BLaER1 (cell line): ENCODE measurements around the gene AP3S2.

Source experiments
- H3K27ac ChIP-seq: shearing (Covaris generic); formaldehyde crosslinking; 2 replicates; pipeline ENCODE4 v1.8.1; 2022
- H3K27me3 ChIP-seq: shearing (Covaris generic); formaldehyde crosslinking; 2 replicates; pipeline ENCODE4 v1.8.1; 2022
- H3K36me3 ChIP-seq: shearing (Covaris generic); formaldehyde crosslinking; 2 replicates; pipeline ENCODE4 v1.8.1; 2022
- H3K4me1 ChIP-seq: shearing (Covaris generic); formaldehyde crosslinking; 2 replicates; pipeline ENCODE4 v1.8.1; 2022
- H3K4me2 ChIP-seq: shearing (Covaris generic); formaldehyde crosslinking; 2 replicates; pipeline ENCODE4 v1.8.1; 2022
- H3K4me3 ChIP-seq: shearing (Covaris generic); formaldehyde crosslinking; 2 replicates; pipeline ENCODE4 v1.8.1; 2022
- H3K9ac ChIP-seq: shearing (Covaris generic); formaldehyde crosslinking; 2 replicates; pipeline ENCODE4 v1.8.1; 2022
- H3K9me3 ChIP-seq: shearing (Covaris generic); formaldehyde crosslinking; 2 replicates; pipeline ENCODE4 v1.8.1; 2022
- H4K20me1 ChIP-seq: shearing (Covaris generic); formaldehyde crosslinking; 2 replicates; pipeline ENCODE4 v1.8.1; 2022
- Cebpa-rat ChIP-seq: shearing (Covaris generic); IDR thresholded peaks from 2 replicates; pipeline ENCODE4 v1.8.1; 2022

Gene AP3S2

DNA sequence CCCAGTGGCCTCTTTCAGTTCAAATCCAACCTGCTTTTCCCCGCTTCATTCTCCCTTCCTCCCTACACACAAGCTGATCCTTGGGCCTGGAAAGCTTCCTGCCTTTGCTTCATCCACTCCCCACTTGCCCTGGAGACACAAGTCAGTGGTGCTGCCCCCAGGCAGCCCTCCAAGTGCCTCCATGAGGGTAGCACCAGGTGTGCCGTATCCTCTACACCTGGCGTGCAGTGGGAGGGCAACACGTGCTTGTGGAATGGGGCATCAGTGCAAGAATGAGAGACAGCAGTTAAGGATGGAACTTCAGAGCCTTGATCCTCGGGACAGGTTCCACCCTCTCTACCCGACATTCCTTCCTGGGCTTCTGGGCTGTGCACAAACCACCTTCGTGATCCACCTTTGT, 83.0 kb downstream of the AP3S2 start:
- H3K4me2 ChIP-seq: no peak overlapping the region

DNA sequence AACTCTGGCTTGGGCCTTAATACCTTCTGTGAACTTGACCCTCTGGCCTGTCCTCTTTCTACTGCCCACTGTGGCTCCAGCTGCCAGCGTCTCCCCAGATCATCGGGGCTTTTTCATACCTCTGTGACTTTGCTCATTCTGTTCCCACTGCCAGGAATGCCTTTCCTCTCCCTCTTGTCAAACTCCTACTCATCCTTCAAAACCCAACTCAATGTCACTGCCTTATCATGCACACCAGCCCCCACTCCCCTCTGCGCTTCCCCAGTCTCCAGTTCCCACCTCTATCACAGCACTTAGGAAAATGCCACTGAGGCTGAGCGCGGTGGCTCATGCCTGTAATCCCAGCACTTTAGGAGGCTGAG, 84.0 kb downstream of the AP3S2 start:
- H4K20me1 ChIP-seq: peaks cover 10% of the 10 kb centered on the region
- H3K27ac ChIP-seq: no peak overlapping the region
- H3K36me3 ChIP-seq: no peaks in the 10 kb centered on the region
- peaks cover 23% of the 10 kb centered on the region for H3K27me3 ChIP-seq
- H3K9me3 ChIP-seq: no peaks in the 10 kb centered on the region
- H3K4me3 ChIP-seq: no peak overlapping the region
- H3K4me1 ChIP-seq: peaks cover 22% of the 10 kb centered on the region
- H3K4me2 ChIP-seq: no peak overlapping the region
- TF ChIP-seq Cebpa-rat: no peak
- H3K9ac ChIP-seq: no peak overlapping the region

More for the DNA sequence above, 83.0 kb downstream of the AP3S2 start:
- Histone ChIP-seq H3K27me3 (peaks cover 29% of the 10 kb centered on the region), H3K36me3 (no peaks in the 10 kb centered on the region), H4K20me1 (peaks cover 10% of the 10 kb centered on the region), H3K9me3 (peaks cover 4% of the 10 kb centered on the region), H3K27ac (no peak overlapping the region), H3K4me3 (no peak overlapping the region), H3K9ac (no peak overlapping the region), H3K4me1 (peaks cover 30% of the 10 kb centered on the region)
- no peak for TF ChIP-seq Cebpa-rat

DNA sequence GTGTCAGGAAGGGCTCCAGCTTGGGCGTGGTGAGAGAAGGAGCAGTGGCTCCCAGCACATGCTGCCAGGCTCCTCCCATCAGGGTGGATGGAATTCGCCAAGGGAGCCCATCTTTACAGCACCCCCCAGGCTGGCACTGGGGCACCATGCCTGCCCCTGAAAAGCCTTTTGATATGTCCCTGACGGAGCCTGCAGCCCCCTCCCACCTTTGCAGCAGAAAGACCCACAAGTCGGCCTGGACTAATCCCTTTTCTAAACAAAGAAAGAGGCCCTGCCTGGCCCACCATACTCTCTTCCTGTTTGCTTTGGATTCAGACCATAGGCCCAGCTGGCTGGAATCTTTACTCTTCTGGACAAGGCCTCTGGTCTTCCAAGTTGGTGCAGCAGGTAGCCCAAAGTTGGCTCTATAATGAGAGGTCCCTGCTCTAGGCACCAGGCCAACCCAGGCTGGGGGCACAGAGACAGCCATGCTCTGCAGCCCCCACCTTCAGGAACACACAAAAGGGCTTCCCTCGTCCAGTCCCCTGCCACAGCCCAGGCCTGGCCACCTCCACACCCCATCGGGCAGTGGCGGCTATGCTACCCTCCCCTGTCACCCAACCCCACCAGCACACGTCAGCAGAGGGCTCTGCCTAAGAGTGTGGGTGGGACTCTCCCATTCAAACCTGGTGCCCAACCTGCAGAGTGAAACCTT, 84.6 kb downstream of the AP3S2 start:
- no peaks in the 10 kb centered on the region for H3K9me3 ChIP-seq
- no peak overlapping the region for H3K27ac ChIP-seq
- TF ChIP-seq Cebpa-rat: no peak
- H3K27me3 ChIP-seq: peaks cover 18% of the 10 kb centered on the region
- H3K9ac ChIP-seq: no peak overlapping the region
- peaks cover 20% of the 10 kb centered on the region for H3K4me1 ChIP-seq
- peaks cover 10% of the 10 kb centered on the region for H4K20me1 ChIP-seq
- no peaks in the 10 kb centered on the region for H3K36me3 ChIP-seq
- no peak overlapping the region for H3K4me3 ChIP-seq
- no peak overlapping the region for H3K4me2 ChIP-seq

DNA sequence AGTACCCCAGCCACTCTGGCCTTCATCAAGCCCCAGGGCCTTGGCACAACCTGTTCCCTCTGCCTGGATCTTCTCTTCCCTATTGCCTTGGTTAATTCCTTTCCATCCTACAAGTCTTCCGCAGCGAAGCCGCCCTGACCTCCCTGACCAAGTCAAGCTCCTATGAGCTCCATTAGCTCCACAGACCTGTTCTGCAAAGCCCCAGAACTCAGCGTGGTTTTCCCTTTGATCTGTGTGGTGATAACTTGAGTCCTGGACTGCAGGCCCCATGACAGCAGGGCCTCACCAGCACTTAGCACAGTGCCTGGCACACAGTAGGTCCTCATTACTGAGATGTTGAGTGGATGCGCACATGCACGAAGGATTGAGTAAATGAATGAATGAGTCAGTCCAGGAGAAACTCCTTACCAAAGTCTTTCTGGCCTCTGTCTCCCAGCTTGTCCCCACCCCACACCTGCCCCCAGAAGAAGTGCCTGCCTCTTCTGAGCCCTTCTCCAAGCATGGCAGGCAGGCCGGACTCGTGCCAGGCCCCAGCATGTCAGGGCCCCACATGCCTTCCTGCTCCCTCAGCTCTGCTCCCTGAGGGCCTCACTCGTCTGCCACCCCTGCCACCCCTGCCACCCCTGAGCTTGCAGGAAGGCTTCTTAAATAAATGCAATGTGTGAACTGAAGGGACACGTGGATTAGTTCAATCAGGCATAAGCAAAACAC, 85.5 kb downstream of the AP3S2 start:
- Histone ChIP-seq H4K20me1 (peaks cover 4% of the 10 kb centered on the region), H3K27ac (no peak overlapping the region), H3K4me1 (peaks cover 14% of the 10 kb centered on the region), H3K4me3 (no peak overlapping the region), H3K9me3 (no peaks in the 10 kb centered on the region), H3K4me2 (no peak overlapping the region), H3K36me3 (no peaks in the 10 kb centered on the region), H3K9ac (no peak overlapping the region), H3K27me3 (peaks cover 9% of the 10 kb centered on the region)
- TF ChIP-seq Cebpa-rat: no peak

DNA sequence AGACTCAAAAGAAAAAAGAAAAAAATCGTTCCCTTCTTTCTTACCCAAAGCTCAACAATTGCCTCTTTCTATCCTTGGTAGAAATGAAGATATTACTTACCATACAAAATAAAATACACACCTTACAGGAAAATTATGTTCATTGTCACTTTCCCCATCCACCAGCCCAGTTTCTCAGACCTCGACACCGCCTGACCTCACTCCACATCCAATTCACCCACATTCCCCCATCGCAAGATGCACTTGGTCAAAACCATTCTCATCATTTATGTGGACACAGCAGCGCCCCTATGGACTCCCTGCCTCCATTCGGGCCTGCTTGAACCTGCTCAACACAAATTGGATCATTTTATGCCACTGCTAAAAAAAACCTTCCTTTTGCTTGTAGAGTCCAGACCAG, 86.1 kb downstream of the AP3S2 start:
- Histone ChIP-seq H3K9me3 (no peaks in the 10 kb centered on the region), H3K4me1 (peaks cover 17% of the 10 kb centered on the region), H3K27ac (no peak overlapping the region), H3K27me3 (peaks cover 3% of the 10 kb centered on the region; the same call in 1 of the 2 replicates), H3K36me3 (no peaks in the 10 kb centered on the region), H3K4me2 (no peak overlapping the region), H3K4me3 (no peak overlapping the region), H3K9ac (no peak overlapping the region), H4K20me1 (no peaks in the 10 kb centered on the region)
- TF ChIP-seq Cebpa-rat: no peak

DNA sequence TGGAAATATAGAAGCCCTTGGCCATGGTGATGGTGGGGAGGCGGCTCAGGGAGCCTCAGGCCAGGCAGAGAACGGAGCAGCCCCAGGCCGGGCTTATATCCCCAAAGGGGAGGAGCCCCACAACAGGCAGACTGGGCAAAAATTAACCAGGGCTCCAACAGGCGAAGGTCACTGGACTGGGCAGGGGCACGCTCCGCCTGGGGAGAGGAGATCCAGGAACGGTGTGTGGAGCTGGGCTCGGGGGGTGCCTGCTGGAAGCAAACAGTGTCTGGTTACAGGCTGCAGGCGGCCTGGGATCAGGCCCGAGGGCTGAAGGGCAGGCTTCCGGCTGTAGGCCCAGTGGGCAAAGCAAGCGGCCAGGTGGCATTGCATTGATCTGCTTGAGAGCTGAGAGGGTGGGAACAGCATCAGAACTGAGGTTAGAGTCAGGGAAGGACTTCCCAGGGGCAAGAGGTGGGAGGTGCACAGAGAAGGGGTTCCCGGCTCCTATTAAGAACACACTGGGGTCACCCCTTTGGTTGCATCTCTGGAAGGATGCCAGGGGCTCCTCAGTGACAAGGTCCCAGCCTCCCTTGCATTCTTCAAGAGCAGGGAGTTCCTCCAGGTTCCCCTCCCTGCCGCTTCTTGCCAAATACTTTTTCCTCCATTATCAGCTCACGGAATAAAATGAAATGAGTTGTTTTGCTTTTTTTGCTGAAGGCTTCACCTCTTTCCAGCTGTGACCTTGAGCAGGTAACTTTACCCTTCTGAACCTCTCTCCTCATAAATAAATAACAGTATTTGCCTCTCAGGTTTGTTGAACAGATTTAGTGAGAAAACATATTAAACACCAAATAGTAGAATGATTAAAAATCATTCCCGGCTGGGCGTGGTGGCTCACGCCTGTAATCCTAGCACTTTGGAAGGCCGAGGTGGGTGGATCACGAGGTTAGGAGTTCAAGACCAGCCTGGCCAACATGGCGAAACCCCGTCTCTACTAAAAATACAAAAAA, 86.9 kb downstream of the AP3S2 start:
- Histone ChIP-seq H3K27ac (no peak overlapping the region), H3K4me1 (peaks cover 24% of the 10 kb centered on the region), H3K36me3 (no peaks in the 10 kb centered on the region), H3K4me2 (no peak overlapping the region), H3K4me3 (no peak overlapping the region), H3K9me3 (no peaks in the 10 kb centered on the region), H4K20me1 (no peaks in the 10 kb centered on the region), H3K9ac (no peak overlapping the region), H3K27me3 (no peaks in the 10 kb centered on the region)
- no peak for TF ChIP-seq Cebpa-rat

DNA sequence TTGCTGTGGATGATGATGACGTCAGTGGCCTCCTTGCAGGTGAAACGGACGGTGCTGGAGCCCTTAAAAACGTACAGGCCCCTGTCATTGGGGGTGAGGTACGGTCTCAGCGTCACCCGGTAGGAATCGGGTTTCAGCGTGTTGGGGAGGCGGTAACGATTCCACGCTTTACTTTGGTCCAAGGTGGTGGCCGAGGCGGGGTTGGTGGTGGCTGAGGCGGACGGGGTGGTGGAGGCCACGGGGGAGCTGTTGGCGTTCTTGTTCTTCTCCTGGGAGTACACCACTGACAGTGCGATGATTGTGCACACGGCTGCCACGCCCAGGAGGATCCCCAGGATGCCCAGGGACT, 87.6 kb downstream of the AP3S2 start:
- Histone ChIP-seq H3K27me3 (no peaks in the 10 kb centered on the region), H3K4me1 (peaks cover 24% of the 10 kb centered on the region), H3K36me3 (no peaks in the 10 kb centered on the region), H4K20me1 (no peaks in the 10 kb centered on the region), H3K9ac (no peak overlapping the region), H3K4me3 (no peak overlapping the region), H3K9me3 (no peaks in the 10 kb centered on the region), H3K27ac (no peak overlapping the region), H3K4me2 (no peak overlapping the region)
- TF ChIP-seq Cebpa-rat: no peak

DNA sequence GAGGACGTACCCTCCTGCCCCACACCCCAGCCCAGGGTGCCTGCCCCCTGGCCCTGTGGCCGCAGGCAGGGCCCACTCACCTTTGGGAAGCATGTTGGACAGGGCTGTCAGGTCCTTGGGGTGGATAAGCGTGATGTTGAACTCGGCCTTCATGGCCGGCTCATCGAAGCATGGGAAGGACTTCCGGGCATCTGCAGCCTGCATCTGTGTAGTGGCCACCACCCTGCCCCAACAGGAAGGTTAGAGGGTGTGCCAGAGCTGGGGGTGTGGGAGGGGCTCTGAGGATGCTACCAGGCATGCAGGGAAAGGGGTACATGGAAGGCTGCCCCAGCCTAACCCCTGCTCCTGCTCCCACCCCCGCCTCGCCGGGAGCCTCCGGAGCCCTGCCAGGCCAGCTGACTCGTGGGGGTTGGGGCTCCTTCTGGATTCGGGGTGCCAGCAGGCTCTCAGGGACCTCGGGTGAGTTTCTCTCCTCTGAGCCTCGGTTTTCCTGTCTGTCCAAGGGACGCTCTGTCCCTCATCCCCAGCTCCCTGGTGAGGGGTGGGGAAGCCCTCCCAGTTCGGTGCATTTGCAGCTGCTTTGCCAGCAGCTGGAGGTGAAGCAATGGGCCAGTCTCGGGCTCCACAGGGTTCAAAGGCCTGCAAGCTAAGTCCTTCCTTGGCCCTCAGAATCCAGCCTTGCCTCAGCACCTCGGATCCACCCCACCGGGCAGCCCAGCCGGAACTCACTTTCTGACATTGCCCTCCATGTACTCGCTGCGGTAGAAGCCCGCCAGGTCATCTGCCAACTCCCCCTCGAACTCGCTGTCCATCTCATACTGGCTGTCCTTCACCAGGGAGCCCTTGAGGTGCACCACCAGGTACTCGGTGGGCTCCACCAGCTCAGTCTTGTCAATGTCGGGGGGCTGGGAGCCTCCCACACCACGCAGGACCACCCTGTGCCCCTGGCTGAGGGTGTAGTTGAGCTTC, 88.3 kb downstream of the AP3S2 start:
- Histone ChIP-seq H3K27me3 (no peaks in the 10 kb centered on the region), H3K27ac (no peak overlapping the region), H3K4me1 (peaks cover 24% of the 10 kb centered on the region), H3K9me3 (no peaks in the 10 kb centered on the region), H3K9ac (no peak overlapping the region), H4K20me1 (no peaks in the 10 kb centered on the region), H3K36me3 (no peaks in the 10 kb centered on the region), H3K4me2 (no peak overlapping the region), H3K4me3 (no peak overlapping the region)
- no peak for TF ChIP-seq Cebpa-rat
